GM18873 (cell line): ENCODE results near the gene PREX1.

Experiments used
- ATAC-seq: cut with Tn5 transposase; IDR thresholded peaks from one replicate; pipeline ENCODE4 v1.9.1; 2021; ENCODE audit warnings: mild to moderate bottlenecking, moderate library complexity, moderate number of reproducible peaks; ENCODE audit not compliant: unreplicated experiment, low FRiP score

Gene PREX1

GRCh38 chr20:48574383-48574782 lies 253.4 kb downstream of the PREX1 start:
- no peak for ATAC-seq
